Karpas-422 (cell line): ENCODE measurements around the gene GFPT1. TPM values are rescaled to one million over a fixed set of nuclear protein-coding genes. Genes with fewer than 3 reads are reported as not detected.

Experiments used
- DNase-seq: peaks from one replicate; pipeline ENCODE4 v3.0.0-alpha.2; 2015
- H2AFZ ChIP-seq: fragments of 200-600 bp; sonication (generic); 2 replicates; pipeline ENCODE4 v1.6.1; 2014; ENCODE audit warnings: antibody characterized with exemption, low read length, mixed read lengths
- H3K27ac ChIP-seq: fragments of 200-600 bp; sonication (generic); 2 replicates; pipeline ENCODE4 v1.5.1; 2014; ENCODE audit warnings: mild to moderate bottlenecking, low read length, moderate library complexity
- H3K27me3 ChIP-seq: fragments of 200-600 bp; sonication (generic); 2 replicates; pipeline ENCODE4 v1.6.1; 2014; ENCODE audit warnings: low read length, mixed read lengths
- H3K36me3 ChIP-seq: fragments of 200-600 bp; sonication (generic); 2 replicates; pipeline ENCODE4 v1.6.1; 2014; ENCODE audit warnings: low read length, mixed read lengths; ENCODE audit not compliant: insufficient read depth
- H3K4me1 ChIP-seq: fragments of 200-600 bp; sonication (generic); 2 replicates; pipeline ENCODE4 v1.6.1; 2014; ENCODE audit warnings: mild to moderate bottlenecking, low read length, mixed read lengths
- H3K4me2 ChIP-seq: fragments of 200-600 bp; sonication (generic); 2 replicates; pipeline ENCODE4 v1.6.1; 2014; ENCODE audit warnings: low read length, low read depth, mild to moderate bottlenecking; ENCODE audit not compliant: poor library complexity, severe bottlenecking
- H3K4me3 ChIP-seq: fragments of 200-600 bp; sonication (generic); 2 replicates; pipeline ENCODE4 v1.5.1; 2014; ENCODE audit warnings: mild to moderate bottlenecking, antibody characterized with exemption, low read length, mixed read lengths
- H3K79me2 ChIP-seq: fragments of 200-600 bp; sonication (generic); 2 replicates; pipeline ENCODE4 v1.6.1; 2014; ENCODE audit warnings: mild to moderate bottlenecking, low read length, mixed read lengths
- H3K9ac ChIP-seq: fragments of 200-600 bp; sonication (generic); 2 replicates; pipeline ENCODE4 v1.6.0; 2014; ENCODE audit warnings: low read length
- H3K9me2 ChIP-seq: fragments of 200-600 bp; sonication (generic), shearing (Covaris generic); replicated peaks from 2 replicates; pipeline ENCODE4 v1.6.0; 2014; ENCODE audit warnings: mild to moderate bottlenecking, low read length, moderate library complexity; ENCODE audit not compliant: insufficient read depth
- H3K9me3 ChIP-seq: fragments of 300-700, 200-600 bp; sonication (generic); 2 replicates; pipeline ENCODE4 v1.6.1; 2014; ENCODE audit warnings: low read length, mixed read lengths
- H4K20me1 ChIP-seq: fragments of 200-600 bp; sonication (generic); 2 replicates; pipeline ENCODE4 v1.6.1; 2014; ENCODE audit warnings: mild to moderate bottlenecking, antibody characterized with exemption, low read length, low read depth; ENCODE audit not compliant: insufficient read depth
- total RNA-seq: library from RNA; depleted of rRNA; stranded (reverse); fragments of >200 nt; shearing (Covaris generic); gene quantifications from 2 replicates; pipeline ENCODE4 v1.2.3, GENCODE V29; 2014; ENCODE audit warnings: low replicate concordance

GFPT1 gene
- total RNA-seq, 1 experiment from 2014 or later = 24.4 TPM

DNA sequence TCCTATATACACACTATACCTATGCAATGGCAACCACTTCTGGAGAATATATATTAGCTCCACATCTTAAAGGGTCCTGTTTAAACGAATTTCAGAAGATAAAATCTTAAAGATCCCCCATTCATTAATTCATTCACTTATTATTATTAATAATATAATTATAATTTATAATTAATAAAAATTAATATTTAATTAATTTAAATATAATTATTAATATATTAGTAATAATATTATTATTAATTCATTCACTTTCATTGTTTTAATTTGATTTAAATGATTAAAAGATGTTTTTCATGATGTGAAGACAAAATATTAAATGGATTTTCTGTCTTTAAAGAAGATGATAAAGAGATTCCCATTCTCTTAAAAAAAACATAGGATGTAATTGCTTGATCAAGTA lies 29.1 kb upstream of the GFPT1 start:
- Histone ChIP-seq H3K9me3 (no peaks in the 10 kb centered on the region), H3K4me1 (no peaks in the 10 kb centered on the region), H3K4me3 (no peak overlapping the region), H3K4me2 (no peak overlapping the region), H3K36me3 (peaks cover 34% of the 10 kb centered on the region), H2AFZ (no peak overlapping the region), H3K27ac (no peak overlapping the region), H3K79me2 (peaks cover 6% of the 10 kb centered on the region; the same call in 1 of the 2 replicates), H3K9me2 (no peaks in the 10 kb centered on the region), H3K27me3 (no peaks in the 10 kb centered on the region), H4K20me1 (no peaks in the 10 kb centered on the region), H3K9ac (no peak overlapping the region)
- no peak for DNase-seq

DNA sequence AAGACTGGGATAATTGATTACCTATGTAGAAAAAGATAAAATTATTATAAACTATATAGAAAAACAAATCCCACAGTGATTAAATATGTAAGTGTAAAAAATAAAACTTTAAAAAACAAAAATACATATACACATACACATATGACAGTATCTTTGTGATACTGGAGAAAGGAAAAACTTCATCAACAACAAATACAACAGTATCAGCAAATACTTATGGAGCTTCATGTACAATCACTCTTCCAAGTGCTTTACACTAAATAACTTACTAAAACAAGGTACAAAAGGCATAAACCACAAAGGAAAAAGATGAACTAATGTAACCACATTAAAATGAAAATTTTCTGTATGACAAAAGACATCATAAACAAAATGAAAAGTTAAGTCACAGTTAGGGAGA lies 24.1 kb upstream of the GFPT1 start:
- no peak overlapping the region for H3K27ac ChIP-seq
- peaks cover 33% of the 10 kb centered on the region for H3K36me3 ChIP-seq
- H3K9me3 ChIP-seq = no peaks in the 10 kb centered on the region
- H3K4me2 ChIP-seq = no peak overlapping the region
- no peaks in the 10 kb centered on the region for H3K9me2 ChIP-seq
- H4K20me1 ChIP-seq = no peaks in the 10 kb centered on the region
- no peaks in the 10 kb centered on the region for H3K4me1 ChIP-seq
- DNase-seq = no peak
- H3K4me3 ChIP-seq = no peak overlapping the region
- no peak overlapping the region for H3K9ac ChIP-seq
- no peak overlapping the region for H2AFZ ChIP-seq
- 0 out of 2 replicates have a peak, but pooled peaks cover 3% of the 10 kb centered on the region for H3K79me2 ChIP-seq
- H3K27me3 ChIP-seq = no peaks in the 10 kb centered on the region

DNA sequence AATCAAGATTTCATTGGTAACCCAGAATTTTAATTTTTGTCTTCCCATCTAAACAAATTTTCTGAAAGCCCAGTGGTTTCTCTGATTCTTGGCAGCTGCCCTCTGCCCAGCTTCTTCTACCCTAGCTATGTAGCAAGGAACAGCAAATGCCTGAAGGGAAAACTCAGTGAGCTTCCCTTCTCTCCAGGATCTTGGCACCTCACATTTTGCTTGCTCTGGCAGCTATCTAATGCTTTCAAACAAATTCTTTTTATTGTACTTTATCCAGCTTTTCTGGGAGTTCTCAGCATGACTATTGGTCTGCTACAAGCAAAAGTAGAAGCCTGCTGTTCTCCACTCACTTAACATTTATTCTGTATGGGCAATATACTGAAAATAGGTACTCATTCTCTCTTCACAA lies 18.3 kb upstream of the GFPT1 start:
- Histone ChIP-seq H3K9ac (no peak overlapping the region), H3K79me2 (no peaks in the 10 kb centered on the region), H3K27ac (no peak overlapping the region), H3K4me1 (no peaks in the 10 kb centered on the region), H3K9me2 (no peaks in the 10 kb centered on the region), H3K36me3 (peaks cover 46% of the 10 kb centered on the region), H3K4me2 (no peak overlapping the region), H3K27me3 (no peaks in the 10 kb centered on the region), H4K20me1 (no peaks in the 10 kb centered on the region), H3K4me3 (no peak overlapping the region), H3K9me3 (0 out of 2 replicates have a peak, but pooled peaks cover 4% of the 10 kb centered on the region), H2AFZ (no peak overlapping the region)
- no peak for DNase-seq

DNA sequence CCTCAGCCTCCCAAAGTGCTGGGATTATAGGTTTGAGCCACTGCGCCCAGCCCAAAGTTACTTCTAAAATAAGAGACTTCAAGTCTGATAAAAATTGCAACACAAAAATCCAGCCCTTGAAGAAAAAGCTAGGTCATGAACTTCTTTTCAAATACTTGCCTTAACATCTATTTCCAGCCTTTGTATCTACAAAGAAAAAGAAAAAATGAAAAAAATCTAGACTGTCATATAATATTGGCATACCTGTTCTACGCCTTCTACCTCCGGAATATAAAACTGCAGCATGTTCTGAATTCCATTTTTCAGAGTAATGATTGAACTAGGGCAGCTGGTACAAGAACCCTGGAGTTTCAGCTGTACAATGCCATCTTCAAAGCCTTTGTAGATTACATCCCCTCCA lies 13.1 kb upstream of the GFPT1 start:
- no peaks in the 10 kb centered on the region for H3K79me2 ChIP-seq
- no peak overlapping the region for H3K9ac ChIP-seq
- DNase-seq = no peak
- H3K4me1 ChIP-seq = no peaks in the 10 kb centered on the region
- H3K4me2 ChIP-seq = no peak overlapping the region
- H3K27me3 ChIP-seq = no peaks in the 10 kb centered on the region
- 0 out of 2 replicates have a peak, but pooled peaks cover 4% of the 10 kb centered on the region for H3K9me3 ChIP-seq
- H3K27ac ChIP-seq = no peak overlapping the region
- H4K20me1 ChIP-seq = no peaks in the 10 kb centered on the region
- H2AFZ ChIP-seq = no peak overlapping the region
- peaks cover 29% of the 10 kb centered on the region for H3K36me3 ChIP-seq
- H3K9me2 ChIP-seq = no peaks in the 10 kb centered on the region
- H3K4me3 ChIP-seq = no peak overlapping the region

DNA sequence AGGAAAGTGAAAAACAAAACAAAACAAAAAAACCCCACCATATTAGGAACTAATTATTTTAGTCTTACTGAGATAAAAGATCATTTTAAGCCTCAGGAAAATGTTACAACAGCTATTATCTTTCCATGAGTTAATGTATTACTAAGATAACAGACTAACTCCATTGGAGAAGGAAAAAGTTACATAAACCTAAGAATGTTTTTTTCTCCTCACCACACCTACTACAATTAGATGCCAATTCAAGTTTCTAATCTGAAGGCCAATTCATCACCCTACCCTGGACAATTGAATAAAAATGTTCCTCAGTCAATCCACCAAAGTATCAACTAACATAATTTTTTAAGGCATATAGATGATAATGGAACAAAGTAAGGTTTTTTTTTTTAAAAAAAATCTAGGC lies 10.2 kb upstream of the GFPT1 start:
- H3K4me1 ChIP-seq = no peaks in the 10 kb centered on the region
- no peak overlapping the region for H3K4me3 ChIP-seq
- no peaks in the 10 kb centered on the region for H3K27me3 ChIP-seq
- no peaks in the 10 kb centered on the region for H4K20me1 ChIP-seq
- H2AFZ ChIP-seq = no peak overlapping the region
- no peaks in the 10 kb centered on the region for H3K9me2 ChIP-seq
- H3K9me3 ChIP-seq = no peaks in the 10 kb centered on the region
- H3K4me2 ChIP-seq = no peak overlapping the region
- H3K9ac ChIP-seq = no peak overlapping the region
- no peak for DNase-seq
- H3K79me2 ChIP-seq = no peaks in the 10 kb centered on the region
- no peak overlapping the region for H3K27ac ChIP-seq
- H3K36me3 ChIP-seq = peaks cover 14% of the 10 kb centered on the region; the same call in 1 of the 2 replicates

DNA sequence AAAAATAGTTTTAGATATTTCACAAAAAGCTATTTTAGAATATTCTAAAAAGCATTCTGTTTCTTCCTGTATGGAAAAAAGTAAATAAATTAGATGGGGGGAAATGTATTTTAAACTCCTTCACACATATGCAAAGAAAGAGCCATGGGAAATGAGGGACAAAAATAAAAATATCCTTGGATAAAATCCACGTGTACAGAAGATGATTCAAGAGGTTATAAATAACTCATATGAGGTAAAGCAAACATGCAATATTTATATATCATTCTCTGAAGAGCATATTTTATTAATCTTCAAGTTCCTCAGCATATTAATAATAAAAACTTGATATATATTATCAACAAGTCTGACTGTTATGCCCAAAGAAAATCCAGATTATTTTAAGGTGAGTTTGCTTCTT lies 8.8 kb upstream of the GFPT1 start:
- Histone ChIP-seq H3K27ac (no peak overlapping the region), H3K9me2 (no peaks in the 10 kb centered on the region), H3K9ac (no peak overlapping the region)

DNA sequence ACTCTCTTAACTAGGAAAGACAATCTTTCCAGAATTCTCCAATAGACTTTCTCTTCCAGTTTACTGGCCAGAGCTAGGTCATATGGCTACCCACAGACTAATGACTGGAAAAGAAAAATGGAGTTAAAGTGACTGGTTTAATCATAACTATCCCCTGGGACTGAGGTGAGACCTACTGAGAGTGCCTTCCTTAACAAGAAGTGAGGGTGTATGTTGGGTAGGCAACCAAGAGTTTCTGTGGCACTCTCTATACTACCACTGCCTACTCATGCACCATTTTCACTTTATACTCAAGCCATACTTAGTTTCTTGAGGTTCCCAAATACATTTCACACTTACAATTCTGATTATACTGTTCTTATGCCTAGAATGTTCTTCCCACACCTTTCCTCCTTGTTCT lies 6.9 kb upstream of the GFPT1 start:
- Histone ChIP-seq H4K20me1 (no peaks in the 10 kb centered on the region), H3K9ac (no peak overlapping the region), H3K79me2 (no peaks in the 10 kb centered on the region), H3K27me3 (no peaks in the 10 kb centered on the region), H3K4me3 (no peak overlapping the region), H3K9me3 (no peaks in the 10 kb centered on the region), H3K27ac (no peak overlapping the region), H3K4me2 (no peak overlapping the region), H3K36me3 (peaks cover 9% of the 10 kb centered on the region; the same call in 1 of the 2 replicates), H2AFZ (no peak overlapping the region), H3K9me2 (no peaks in the 10 kb centered on the region), H3K4me1 (no peaks in the 10 kb centered on the region)
- DNase-seq = no peak

More for the DNA sequence above, 8.8 kb upstream of the GFPT1 start:
- no peak for DNase-seq
- H3K79me2 ChIP-seq = no peaks in the 10 kb centered on the region
- H2AFZ ChIP-seq = no peak overlapping the region
- no peaks in the 10 kb centered on the region for H3K9me3 ChIP-seq
- peaks cover 14% of the 10 kb centered on the region; the same call in 1 of the 2 replicates for H3K36me3 ChIP-seq
- H4K20me1 ChIP-seq = no peaks in the 10 kb centered on the region
- no peaks in the 10 kb centered on the region for H3K4me1 ChIP-seq
- no peak overlapping the region for H3K4me3 ChIP-seq
- no peak overlapping the region for H3K4me2 ChIP-seq
- H3K27me3 ChIP-seq = no peaks in the 10 kb centered on the region

DNA sequence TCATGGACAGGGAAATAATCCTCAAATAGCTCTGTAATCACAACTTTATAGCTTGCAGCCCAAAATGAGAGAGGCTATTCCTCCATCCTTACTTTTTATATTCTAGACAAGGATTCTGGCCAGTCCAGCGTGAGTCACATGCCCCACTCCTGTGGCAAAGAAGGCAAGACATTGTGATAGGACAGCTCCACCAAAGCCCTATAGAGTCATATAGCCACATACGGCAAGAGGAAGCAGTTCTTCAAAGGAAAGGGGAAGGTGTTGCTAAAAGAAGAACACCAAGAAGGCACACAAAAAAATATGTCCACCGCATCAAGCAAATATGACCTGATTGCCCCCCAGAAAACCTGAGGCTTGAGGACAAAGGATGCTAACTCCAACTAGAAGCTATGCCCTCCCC lies 3.4 kb upstream of the GFPT1 start:
- Histone ChIP-seq H3K9me2 (no peaks in the 10 kb centered on the region), H3K36me3 (0 out of 2 replicates have a peak, but pooled peaks cover 4% of the 10 kb centered on the region), H3K4me2 (no peak overlapping the region), H3K9me3 (no peaks in the 10 kb centered on the region), H3K4me1 (peaks cover 23% of the 10 kb centered on the region), H4K20me1 (no peaks in the 10 kb centered on the region), H3K27me3 (no peaks in the 10 kb centered on the region), H3K79me2 (peaks cover 15% of the 10 kb centered on the region), H3K27ac (no peak overlapping the region), H3K9ac (no peak overlapping the region), H2AFZ (no peak overlapping the region), H3K4me3 (no peak overlapping the region)
- no peak for DNase-seq

DNA sequence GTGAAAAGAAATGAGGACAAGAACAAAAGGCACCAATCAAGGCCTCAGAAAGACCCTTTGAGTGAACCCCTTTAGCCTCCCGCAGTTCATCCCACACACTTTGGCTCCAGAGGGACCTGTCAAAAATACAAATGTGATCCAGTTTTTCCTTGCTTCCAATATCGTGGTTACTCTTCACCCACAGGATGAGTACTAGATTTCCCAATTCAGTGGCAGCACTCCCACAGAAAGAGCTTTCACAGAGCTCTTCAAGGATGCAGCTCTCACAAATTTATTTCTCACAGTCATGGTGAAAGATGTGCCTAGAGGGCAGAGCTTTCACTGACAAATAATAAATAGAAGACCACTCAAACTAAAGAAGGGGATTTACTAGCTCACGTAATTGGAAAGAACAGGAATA lies 3.0 kb upstream of the GFPT1 start:
- H3K27me3 ChIP-seq = no peaks in the 10 kb centered on the region
- H3K9me3 ChIP-seq = no peaks in the 10 kb centered on the region
- peaks cover 20% of the 10 kb centered on the region for H3K79me2 ChIP-seq
- H3K4me2 ChIP-seq = no peak overlapping the region
- H3K27ac ChIP-seq = no peak overlapping the region
- H3K9me2 ChIP-seq = no peaks in the 10 kb centered on the region
- no peak overlapping the region for H2AFZ ChIP-seq
- H3K36me3 ChIP-seq = 0 out of 2 replicates have a peak, but pooled peaks cover 2% of the 10 kb centered on the region
- H3K9ac ChIP-seq = no peak overlapping the region
- H3K4me3 ChIP-seq = no peak overlapping the region
- H3K4me1 ChIP-seq = peaks cover 25% of the 10 kb centered on the region
- no peak for DNase-seq
- no peaks in the 10 kb centered on the region for H4K20me1 ChIP-seq
